AML-193 (cell line): ENCODE results near the gene PPP3R1.
A peak's percentile ranks its signal among the peaks of the same experiment; 100 is the strongest.

Experiments
- DNase-seq, 2 experiments: peaks; one replicate each; lab custom pipeline; 2025; lab: John Stamatoyannopoulos, UW

Gene PPP3R1

GRCh38 chr2:68234405-68234804, 17.9 kb downstream of the PPP3R1 start:
- DNase-seq: no peak

- no peak for DNase-seq
Observed at GRCh38 chr2:68231061-68231372, 21.3 kb downstream of the PPP3R1 start.

- DNase-seq: peak in 1 of 2 experiments; percentile 5
Observed at GRCh38 chr2:68230241-68231060, 21.9 kb downstream of the PPP3R1 start.

- DNase-seq: no peak
Observed at GRCh38 chr2:68226794-68227193, 25.5 kb downstream of the PPP3R1 start.

- DNase-seq: peak; percentile 30 to 48
Observed at GRCh38 chr2:68225119-68225632, 27.2 kb downstream of the PPP3R1 start.

GRCh38 chr2:68223419-68223818, 28.9 kb downstream of the PPP3R1 start:
- DNase-seq: no peak

GRCh38 chr2:68222287-68222686, 30.0 kb downstream of the PPP3R1 start:
- DNase-seq: no peak

- DNase-seq: no peak
Observed at GRCh38 chr2:68218343-68218901, 33.9 kb downstream of the PPP3R1 start.

- DNase-seq: no peak
Observed at GRCh38 chr2:68217729-68218128, 34.6 kb downstream of the PPP3R1 start.

- no peak for DNase-seq
Observed at GRCh38 chr2:68216454-68217310, 35.6 kb downstream of the PPP3R1 start.

- DNase-seq: no peak
Observed at GRCh38 chr2:68214381-68214780, 38.0 kb downstream of the PPP3R1 start.

GRCh38 chr2:68206793-68207192, 45.5 kb downstream of the PPP3R1 start:
- peak; percentile 27 to 36 for DNase-seq

GRCh38 chr2:68203587-68203986, 48.7 kb downstream of the PPP3R1 start:
- no peak for DNase-seq

- DNase-seq: no peak
Observed at GRCh38 chr2:68200157-68200787, 52.1 kb downstream of the PPP3R1 start.

- no peak for DNase-seq
Observed at GRCh38 chr2:68196120-68196716, 56.1 kb downstream of the PPP3R1 start.

GRCh38 chr2:68195096-68195495, 57.2 kb downstream of the PPP3R1 start:
- DNase-seq: no peak

GRCh38 chr2:68193787-68194372, 58.5 kb downstream of the PPP3R1 start:
- DNase-seq: no peak

GRCh38 chr2:68193144-68193543, 59.2 kb downstream of the PPP3R1 start:
- no peak for DNase-seq

- no peak for DNase-seq
Observed at GRCh38 chr2:68190991-68191731, 61.2 kb downstream of the PPP3R1 start.

- no peak for DNase-seq
Observed at GRCh38 chr2:68189991-68190784, 62.1 kb downstream of the PPP3R1 start.
